ENCODE results near the gene DOK7. TPM values are rescaled to one million over a fixed set of nuclear protein-coding genes. Genes with fewer than 3 reads are reported as not detected.

DOK7 gene
- total RNA-seq, 2 donors from 2014 or later, result 0.80 to 1.5 TPM

GRCh38 chr4:3429651-3430050 is 33.5 kb upstream of the DOK7 start:
- Histone ChIP-seq H3K9ac (ENCODE audit: low read depth in 2 of 2, low read length in 2 of 2) (no peak overlapping the region), H3K36me3 (no peaks in the 10 kb centered on the region), H3K9me3 (no peaks in the 10 kb centered on the region), H3K27me3 (no peaks in the 10 kb centered on the region), H3K4me1 (no peaks in the 10 kb centered on the region), H3K4me3 (no peak overlapping the region), H3K27ac (no peak overlapping the region)
- TF ChIP-seq CTCF (IDR thresholded peaks at IDR 0.05), result no peak
- intact Hi-C loops (cut with DNase I), result no loop called here
- no peak for DNase-seq

GRCh38 chr4:3430524-3430923 is 32.6 kb upstream of the DOK7 start:
- H3K4me1 ChIP-seq, result no peaks in the 10 kb centered on the region
- no peak overlapping the region for H3K4me3 ChIP-seq

GRCh38 chr4:3431446-3431993 is 31.6 kb upstream of the DOK7 start:
- H3K4me3 ChIP-seq, result no peak overlapping the region
- no peaks in the 10 kb centered on the region for H3K36me3 ChIP-seq
- H3K4me1 ChIP-seq, result no peaks in the 10 kb centered on the region
- no peak for DNase-seq
- no peak overlapping the region for H3K27ac ChIP-seq
- no peak for TF ChIP-seq CTCF (IDR thresholded peaks at IDR 0.05)
- no peaks in the 10 kb centered on the region for H3K9me3 ChIP-seq
- no peaks in the 10 kb centered on the region for H3K27me3 ChIP-seq
- H3K9ac ChIP-seq (ENCODE audit: low read depth in 2 of 2, low read length in 2 of 2), result no peak overlapping the region
- intact Hi-C loops (cut with DNase I), result no loop called here

More at GRCh38 chr4:3430524-3430923, 32.6 kb upstream of the DOK7 start:
- Histone ChIP-seq H3K9me3 (no peaks in the 10 kb centered on the region), H3K27ac (no peak overlapping the region), H3K27me3 (no peaks in the 10 kb centered on the region), H3K36me3 (no peaks in the 10 kb centered on the region), H3K9ac (ENCODE audit: low read depth in 2 of 2, low read length in 2 of 2) (no peak overlapping the region)
- DNase-seq, result no peak
- intact Hi-C loops (cut with DNase I), result no loop called here
- no peak for TF ChIP-seq CTCF (IDR thresholded peaks at IDR 0.05)

- DNase-seq, result no peak
- Histone ChIP-seq H3K4me3 (no peak overlapping the region), H3K9ac (ENCODE audit: low read depth in 2 of 2, low read length in 2 of 2) (no peak overlapping the region), H3K27me3 (no peaks in the 10 kb centered on the region), H3K36me3 (no peaks in the 10 kb centered on the region), H3K4me1 (peaks cover 3% of the 10 kb centered on the region), H3K9me3 (no peaks in the 10 kb centered on the region), H3K27ac (no peak overlapping the region)
- no peak for TF ChIP-seq CTCF (IDR thresholded peaks at IDR 0.05)
- intact Hi-C loops (cut with DNase I), result no loop called here
Measured at GRCh38 chr4:3432381-3432790, 30.7 kb upstream of the DOK7 start.

GRCh38 chr4:3433138-3433869 is 29.8 kb upstream of the DOK7 start:
- Histone ChIP-seq H3K4me3 (no peak overlapping the region), H3K9ac (ENCODE audit: low read depth in 2 of 2, low read length in 2 of 2) (no peak overlapping the region), H3K9me3 (no peaks in the 10 kb centered on the region), H3K27ac (no peak overlapping the region), H3K36me3 (no peaks in the 10 kb centered on the region), H3K27me3 (no peaks in the 10 kb centered on the region), H3K4me1 (peaks cover 3% of the 10 kb centered on the region)
- intact Hi-C loops (cut with DNase I), result no loop called here
- TF ChIP-seq CTCF (IDR thresholded peaks at IDR 0.05), result no peak
- no peak for DNase-seq
